ENCODE data around the gene OR4D10. TPM values are rescaled to one million over a fixed set of nuclear protein-coding genes. Genes with fewer than 3 reads are reported as not detected.

OR4D10 gene
- total and polyA plus RNA-seq, 2 experiments from 2014 or later: not detected

GRCh38 chr11:59479906-59480305, 6.8 kb downstream of the OR4D10 start:
- H3F3A ChIP-seq (ENCODE audit: insufficient read depth): no peaks in the 10 kb centered on the region
- H3K9me3 ChIP-seq (ENCODE audit: low read depth): no peaks in the 10 kb centered on the region
- no peaks in the 10 kb centered on the region for H4K20me1 ChIP-seq (ENCODE audit: insufficient read depth)
- no peak overlapping the region for H2AFZ ChIP-seq
- no peak overlapping the region for H3K9ac ChIP-seq
- no peak overlapping the region for H3K4me3 ChIP-seq
- no peak overlapping the region for H3K4me2 ChIP-seq (ENCODE audit: unreplicated experiment)
- no peaks in the 10 kb centered on the region for H3K36me3 ChIP-seq (ENCODE audit: low read depth)
- H3K4me1 ChIP-seq (ENCODE audit: insufficient read depth): no peaks in the 10 kb centered on the region
- H3K9me2 ChIP-seq (ENCODE audit: insufficient read depth): no peaks in the 10 kb centered on the region
- TF ChIP-seq EZH2phosphoT487 (IDR thresholded peaks at IDR 0.05; ENCODE audit: insufficient read depth, low read depth): no peak
- DNase-seq: no peak
- in situ Hi-C loops (cut with MboI): no loop called here
- no peak overlapping the region for H3K27ac ChIP-seq
- H3K79me2 ChIP-seq (ENCODE audit: insufficient read depth): no peaks in the 10 kb centered on the region
- no peaks in the 10 kb centered on the region for H3K27me3 ChIP-seq (replicated peaks; ENCODE audit: insufficient read depth)

DNA sequence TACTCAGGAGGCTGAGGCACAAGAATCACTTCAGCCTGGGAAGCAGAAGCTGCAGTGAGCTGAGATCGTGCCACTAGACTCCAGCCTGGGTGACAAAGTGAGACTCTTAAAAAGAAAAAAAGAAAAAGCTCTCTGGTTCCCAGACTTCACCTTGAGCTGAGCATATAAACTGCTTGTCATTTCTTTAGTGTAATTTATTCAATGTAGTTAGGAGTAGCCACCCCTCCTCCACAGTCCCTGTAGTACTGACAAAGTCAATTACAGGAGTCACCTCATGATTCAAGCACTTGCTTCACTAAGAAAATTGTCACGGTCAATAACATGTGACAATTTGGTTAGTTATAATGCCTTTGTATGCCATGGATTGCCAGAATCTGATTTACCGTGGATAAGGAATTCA, 7.2 kb downstream of the OR4D10 start:
- H2AFZ ChIP-seq: no peak overlapping the region
- 16 to 23% methylated on average over 3 of the region's 3 CpGs for WGBS, 2 experiments (ENCODE audit: low coverage in 1 of 2, low lambda C conversion rate in 2 of 2, missing lambda C conversion rate in 2 of 2)
- no peaks in the 10 kb centered on the region for H3K4me1 ChIP-seq (ENCODE audit: insufficient read depth)
- H3K9ac ChIP-seq: no peak overlapping the region
- no peak overlapping the region for H3K27ac ChIP-seq
- no peaks in the 10 kb centered on the region for H3K27me3 ChIP-seq (replicated peaks; ENCODE audit: insufficient read depth)
- no peaks in the 10 kb centered on the region for H3K79me2 ChIP-seq (ENCODE audit: insufficient read depth)
- H4K20me1 ChIP-seq (ENCODE audit: insufficient read depth): no peaks in the 10 kb centered on the region
- H3K9me3 ChIP-seq (ENCODE audit: low read depth): no peaks in the 10 kb centered on the region
- no peaks in the 10 kb centered on the region for H3F3A ChIP-seq (ENCODE audit: insufficient read depth)
- H3K36me3 ChIP-seq (ENCODE audit: low read depth): no peaks in the 10 kb centered on the region
- DNase-seq: no peak
- H3K4me2 ChIP-seq (ENCODE audit: unreplicated experiment): no peak overlapping the region
- H3K9me2 ChIP-seq (ENCODE audit: insufficient read depth): no peaks in the 10 kb centered on the region
- in situ Hi-C loops (cut with MboI): no loop called here
- TF ChIP-seq EZH2 (IDR thresholded peaks at IDR 0.05; ENCODE audit: insufficient read depth, poor library complexity, severe bottlenecking) (no peak), EZH2phosphoT487 (IDR thresholded peaks at IDR 0.05; ENCODE audit: insufficient read depth, low read depth) (no peak)
- H3K4me3 ChIP-seq: no peak overlapping the region

DNA sequence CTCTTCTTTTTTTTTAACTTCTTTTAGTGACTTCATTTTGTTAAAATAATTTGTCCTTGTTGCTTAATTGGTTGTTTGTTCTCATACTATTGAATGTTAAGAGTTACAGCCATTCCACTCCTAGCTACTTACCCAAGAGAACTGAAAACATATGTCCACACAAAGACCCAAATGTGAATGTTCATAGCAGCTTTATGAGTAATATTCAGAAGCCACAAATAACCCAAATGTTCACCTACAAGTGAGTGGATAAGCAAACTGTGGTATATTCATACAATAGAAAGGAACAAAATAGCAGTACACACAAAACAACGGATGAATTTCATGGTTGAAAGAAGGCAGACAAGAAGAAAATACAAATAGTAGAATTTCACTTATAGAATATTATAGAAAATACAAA, 28.8 kb downstream of the OR4D10 start:
- in situ Hi-C loops (cut with MboI): no loop called here
- H3K9me3 ChIP-seq (ENCODE audit: low read depth): no peaks in the 10 kb centered on the region
- TF ChIP-seq EZH2phosphoT487 (IDR thresholded peaks at IDR 0.05; ENCODE audit: insufficient read depth, low read depth): no peak
- no peak for TF ChIP-seq EZH2 (IDR thresholded peaks at IDR 0.05; ENCODE audit: insufficient read depth, poor library complexity, severe bottlenecking)
- no peak overlapping the region for H3K9ac ChIP-seq
- no peak overlapping the region for H3K27ac ChIP-seq
- H3K79me2 ChIP-seq (ENCODE audit: insufficient read depth): no peaks in the 10 kb centered on the region
- H3K36me3 ChIP-seq (ENCODE audit: low read depth): no peaks in the 10 kb centered on the region
- no peaks in the 10 kb centered on the region for H3K4me1 ChIP-seq (ENCODE audit: insufficient read depth)
- 0 out of 2 replicates have a peak, but pooled peaks cover 5% of the 10 kb centered on the region for H3K27me3 ChIP-seq (replicated peaks; ENCODE audit: insufficient read depth)
- 20% methylated on average over 1 of the region's 1 CpG for WGBS, 2 experiments (ENCODE audit: low coverage in 1 of 2, low lambda C conversion rate in 2 of 2, missing lambda C conversion rate in 2 of 2)
- no peak for DNase-seq
- no peak overlapping the region for H3K4me3 ChIP-seq
- no peak overlapping the region for H3K4me2 ChIP-seq (ENCODE audit: unreplicated experiment)
- no peak overlapping the region for H2AFZ ChIP-seq
- no peaks in the 10 kb centered on the region for H3K9me2 ChIP-seq (ENCODE audit: insufficient read depth)
- H4K20me1 ChIP-seq (ENCODE audit: insufficient read depth): no peaks in the 10 kb centered on the region
- H3F3A ChIP-seq (ENCODE audit: insufficient read depth): no peaks in the 10 kb centered on the region

DNA sequence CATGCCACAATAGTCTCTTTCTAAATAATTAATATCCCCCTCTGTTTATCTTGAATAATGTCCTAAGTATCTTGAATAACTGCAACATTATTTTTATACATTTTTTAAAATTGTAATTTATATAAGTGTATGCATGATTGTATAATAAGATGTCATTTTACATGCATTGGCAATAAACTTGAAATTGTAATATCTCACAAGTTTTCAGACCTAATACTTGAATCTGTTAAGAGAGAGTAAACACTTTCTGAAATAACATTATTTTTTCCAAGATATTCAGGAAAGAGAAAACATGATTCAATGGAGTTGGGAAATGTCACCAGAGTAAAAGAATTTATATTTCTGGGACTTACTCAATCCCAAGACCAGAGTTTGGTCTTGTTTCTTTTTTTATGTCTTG, 30.2 kb downstream of the OR4D10 start, which contains the start of gene OR4D11:
TSS of gene OR4D11 (plus strand) at position 301 of the 400 bp plus-strand sequence. CDS start at position 301, 0 bp downstream.
- H3K79me2 ChIP-seq (ENCODE audit: insufficient read depth): no peaks in the 10 kb centered on the region
- 0 out of 2 replicates have a peak, but pooled peaks cover 5% of the 10 kb centered on the region for H3K27me3 ChIP-seq (replicated peaks; ENCODE audit: insufficient read depth)
- no peaks in the 10 kb centered on the region for H3K36me3 ChIP-seq (ENCODE audit: low read depth)
- no peaks in the 10 kb centered on the region for H3K4me1 ChIP-seq (ENCODE audit: insufficient read depth)
- H3K4me2 ChIP-seq (ENCODE audit: unreplicated experiment): no peak within 1 kb of the TSS
- TF ChIP-seq EZH2phosphoT487 (IDR thresholded peaks at IDR 0.05; ENCODE audit: insufficient read depth, low read depth) (no peak), EZH2 (IDR thresholded peaks at IDR 0.05; ENCODE audit: insufficient read depth, poor library complexity, severe bottlenecking) (no peak)
- H4K20me1 ChIP-seq (ENCODE audit: insufficient read depth): no peaks in the 10 kb centered on the region
- H3K27ac ChIP-seq: no peak within 1 kb of the TSS
- DNase-seq: no peak
- no peak within 1 kb of the TSS for H3K4me3 ChIP-seq
- no peaks in the 10 kb centered on the region for H3F3A ChIP-seq (ENCODE audit: insufficient read depth)
- no peak within 1 kb of the TSS for H2AFZ ChIP-seq
- in situ Hi-C loops (cut with MboI): no loop called here
- no peak within 1 kb of the TSS for H3K9ac ChIP-seq
- no peaks in the 10 kb centered on the region for H3K9me2 ChIP-seq (ENCODE audit: insufficient read depth)
- no peaks in the 10 kb centered on the region for H3K9me3 ChIP-seq (ENCODE audit: low read depth)

- H3K79me2 ChIP-seq (ENCODE audit: insufficient read depth): no peaks in the 10 kb centered on the region
- WGBS, 2 experiments (ENCODE audit: low coverage in 1 of 2, low lambda C conversion rate in 2 of 2, missing lambda C conversion rate in 2 of 2): 0 to 4% methylated on average over 2 of the region's 2 CpGs
- H3K27me3 ChIP-seq (replicated peaks; ENCODE audit: insufficient read depth): peaks cover 10% of the 10 kb centered on the region; the same call in 1 of the 2 replicates
- H3K27ac ChIP-seq: no peak within 1 kb of the TSS
- no peak within 1 kb of the TSS for H2AFZ ChIP-seq
- DNase-seq: no peak
- H3K4me1 ChIP-seq (ENCODE audit: insufficient read depth): no peaks in the 10 kb centered on the region
- in situ Hi-C loops (cut with MboI): no loop called here
- no peak within 1 kb of the TSS for H3K9ac ChIP-seq
- no peak within 1 kb of the TSS for H3K4me2 ChIP-seq (ENCODE audit: unreplicated experiment)
- H3K36me3 ChIP-seq (ENCODE audit: low read depth): no peaks in the 10 kb centered on the region
- no peaks in the 10 kb centered on the region for H3F3A ChIP-seq (ENCODE audit: insufficient read depth)
- no peak within 1 kb of the TSS for H3K4me3 ChIP-seq
- H4K20me1 ChIP-seq (ENCODE audit: insufficient read depth): no peaks in the 10 kb centered on the region
- TF ChIP-seq EZH2 (IDR thresholded peaks at IDR 0.05; ENCODE audit: insufficient read depth, poor library complexity, severe bottlenecking) (no peak), EZH2phosphoT487 (IDR thresholded peaks at IDR 0.05; ENCODE audit: insufficient read depth, low read depth) (no peak)
- H3K9me2 ChIP-seq (ENCODE audit: insufficient read depth): no peaks in the 10 kb centered on the region
- no peaks in the 10 kb centered on the region for H3K9me3 ChIP-seq (ENCODE audit: low read depth)
These were observed 38.0 kb downstream of the OR4D10 start, which contains the start of gene OR4D9 for GRCh38 chr11:59510941-59511589. Gene OR4D9 (plus strand): TSS chr11:59511539. CDS start chr11:59514913, 3,374 bp downstream.

Measured in GM23248 (cell line).